OCI-LY1 (cell line): Measurements from ENCODE around the gene LAMA1.

Experiments
- EZH2 ChIP-seq: fragments of 200-600 bp; sonication (generic), shearing (Covaris generic); IDR thresholded peaks from 2 replicates; pipeline ENCODE4 v1.8.0; 2017; ENCODE audit warnings: borderline replicate concordance, mixed run types, mild to moderate bottlenecking, antibody characterized with exemption, low read length, moderate library complexity, mixed read lengths
- TF ChIP-seq, protein P1 (sequence below): fragments of 200-600 bp; sonication (generic), shearing (Covaris generic); IDR thresholded peaks from 2 replicates; pipeline ENCODE4 v1.5.1; 2017; ENCODE audit warnings: mild to moderate bottlenecking, antibody characterized with exemption, low read length, moderate library complexity, mixed read lengths

DNA sequence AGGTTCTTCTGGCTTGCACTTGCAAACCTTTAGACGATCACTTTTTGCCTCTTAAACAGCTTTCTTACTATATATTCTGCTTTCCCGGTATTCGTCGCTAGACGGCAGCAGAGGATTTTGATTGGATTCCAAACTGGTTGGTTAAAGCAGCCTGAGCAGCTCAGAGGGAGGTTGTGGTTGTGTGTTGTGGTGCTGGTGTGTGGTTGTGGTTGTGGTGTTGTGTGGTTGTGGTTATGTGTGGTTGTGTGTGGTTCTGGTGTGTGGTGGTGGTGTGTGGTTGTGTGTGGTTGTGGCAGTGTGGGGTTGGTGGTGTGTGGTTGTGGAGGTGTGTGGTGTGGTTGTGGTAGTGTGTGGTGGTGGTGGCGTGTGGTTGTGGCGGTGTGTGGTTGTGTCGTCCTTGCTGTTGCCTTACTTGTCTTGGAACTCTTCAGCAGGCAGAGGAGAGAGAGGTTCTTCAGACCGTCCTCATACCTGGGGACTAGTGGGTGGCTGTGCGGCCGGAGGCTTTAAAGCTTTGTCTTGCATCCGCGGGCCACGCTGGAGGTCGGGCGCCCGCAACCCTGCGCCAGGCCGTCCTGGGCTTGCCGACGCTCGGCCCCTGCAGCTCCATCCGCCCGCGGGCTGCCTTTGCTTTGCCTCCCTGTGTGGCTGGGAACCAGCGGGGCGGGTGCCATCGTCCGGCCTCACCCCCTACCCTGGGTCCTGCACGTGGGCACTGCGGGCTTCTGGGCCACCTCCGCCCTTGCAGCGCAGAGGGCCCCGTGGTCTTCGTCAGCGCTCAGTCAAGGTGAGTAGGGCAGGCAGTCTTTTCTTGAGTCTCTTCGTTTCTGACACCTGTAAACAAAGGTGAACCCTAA, 197.3 kb downstream of the LAMA1 start:
- TF ChIP-seq, protein P1, sequence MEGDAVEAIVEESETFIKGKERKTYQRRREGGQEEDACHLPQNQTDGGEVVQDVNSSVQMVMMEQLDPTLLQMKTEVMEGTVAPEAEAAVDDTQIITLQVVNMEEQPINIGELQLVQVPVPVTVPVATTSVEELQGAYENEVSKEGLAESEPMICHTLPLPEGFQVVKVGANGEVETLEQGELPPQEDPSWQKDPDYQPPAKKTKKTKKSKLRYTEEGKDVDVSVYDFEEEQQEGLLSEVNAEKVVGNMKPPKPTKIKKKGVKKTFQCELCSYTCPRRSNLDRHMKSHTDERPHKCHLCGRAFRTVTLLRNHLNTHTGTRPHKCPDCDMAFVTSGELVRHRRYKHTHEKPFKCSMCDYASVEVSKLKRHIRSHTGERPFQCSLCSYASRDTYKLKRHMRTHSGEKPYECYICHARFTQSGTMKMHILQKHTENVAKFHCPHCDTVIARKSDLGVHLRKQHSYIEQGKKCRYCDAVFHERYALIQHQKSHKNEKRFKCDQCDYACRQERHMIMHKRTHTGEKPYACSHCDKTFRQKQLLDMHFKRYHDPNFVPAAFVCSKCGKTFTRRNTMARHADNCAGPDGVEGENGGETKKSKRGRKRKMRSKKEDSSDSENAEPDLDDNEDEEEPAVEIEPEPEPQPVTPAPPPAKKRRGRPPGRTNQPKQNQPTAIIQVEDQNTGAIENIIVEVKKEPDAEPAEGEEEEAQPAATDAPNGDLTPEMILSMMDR = peak; percentile 61; the same call in 1 of the 2 replicates
- TF ChIP-seq EZH2 = no peak
